Measurements from ENCODE around the gene MZF1.
A peak's percentile ranks its signal among the peaks of the same experiment; 100 is the strongest.

The MZF1 gene

GRCh38 chr19:58569943-58570670 is 3.0 kb downstream of the MZF1 start:
- no peak for DNase-seq (ENCODE audit: low read depth)

- no peak for DNase-seq (ENCODE audit: low read depth)
Observed at GRCh38 chr19:58569191-58569942, 3.8 kb downstream of the MZF1 start.

GRCh38 chr19:58568453-58569130 is 4.5 kb downstream of the MZF1 start:
- no peak for DNase-seq (ENCODE audit: low read depth)

GRCh38 chr19:58566989-58567388 is 6.1 kb downstream of the MZF1 start:
- no peak for DNase-seq (ENCODE audit: low read depth)

- DNase-seq (ENCODE audit: low read depth) = no peak
Observed at GRCh38 chr19:58563823-58564222, 9.3 kb downstream of the MZF1 start.

GRCh38 chr19:58563034-58563573 is 10.0 kb downstream of the MZF1 start:
- no peak for DNase-seq (ENCODE audit: low read depth)

- DNase-seq (ENCODE audit: low read depth) = no peak
Observed at GRCh38 chr19:58562122-58563033, 10.8 kb downstream of the MZF1 start.

- DNase-seq (ENCODE audit: low read depth) = no peak
Observed at GRCh38 chr19:58561373-58562121, 11.6 kb downstream of the MZF1 start.

GRCh38 chr19:58560921-58561320 is 12.2 kb downstream of the MZF1 start:
- DNase-seq (ENCODE audit: low read depth) = no peak

GRCh38 chr19:58560007-58560887 is 12.9 kb downstream of the MZF1 start:
- DNase-seq (ENCODE audit: low read depth) = no peak

GRCh38 chr19:58559275-58560006 is 13.7 kb downstream of the MZF1 start:
- peak; percentile 44 for DNase-seq (ENCODE audit: low read depth)

- DNase-seq (ENCODE audit: low read depth) = peak; percentile 99
Observed at GRCh38 chr19:58558623-58559274, 14.4 kb downstream of the MZF1 start.

GRCh38 chr19:58558066-58558622 is 15.0 kb downstream of the MZF1 start, which contains the start of gene UBE2M:
Gene UBE2M (minus strand): TSS chr19:58558611. CDS start chr19:58558381, 230 bp downstream.
- DNase-seq (ENCODE audit: low read depth) = peak; percentile 37

GRCh38 chr19:58557221-58558065 is 15.7 kb downstream of the MZF1 start:
- no peak for DNase-seq (ENCODE audit: low read depth)

- no peak for DNase-seq (ENCODE audit: low read depth)
Observed at GRCh38 chr19:58556622-58557220, 16.4 kb downstream of the MZF1 start.

GRCh38 chr19:58555920-58556621 is 17.1 kb downstream of the MZF1 start:
- DNase-seq (ENCODE audit: low read depth) = no peak

All from activated gamma-delta T cell treated with anti-CD3 and anti-CD28 coated beads, Interleukin-2, amount 50 U/mL, for 16 hours (primary cell).